Non-pigmented ciliary epithelial cell (primary cell): ENCODE data around the gene FAM193A.
"Not testable (repeated sequence)": the region's sequence is repeated elsewhere in the genome, so short reads cannot be mapped to it uniquely, and the experiment has no call there.

Experiments
- DNase-seq: peaks from one replicate; pipeline ENCODE4 v3.0.0-alpha.2; 2010; ENCODE audit warnings: low read depth

Gene FAM193A

GRCh38 chr4:2728221-2728620, 191.8 kb downstream of the FAM193A start:
- DNase-seq = no peak

GRCh38 chr4:2728806-2729532, 192.5 kb downstream of the FAM193A start:
- DNase-seq = no peak

GRCh38 chr4:2729533-2729875, 193.1 kb downstream of the FAM193A start:
- no peak for DNase-seq

- DNase-seq = no peak
These were observed 195.5 kb downstream of the FAM193A start for GRCh38 chr4:2731907-2732317.

GRCh38 chr4:2732526-2732925, 196.1 kb downstream of the FAM193A start:
- no peak for DNase-seq

- DNase-seq = no peak
These were observed 196.8 kb downstream of the FAM193A start for GRCh38 chr4:2733001-2733843.

GRCh38 chr4:2733844-2734574, 197.6 kb downstream of the FAM193A start:
- no peak for DNase-seq

GRCh38 chr4:2734612-2735011, 198.2 kb downstream of the FAM193A start:
- DNase-seq = no peak

- no peak for DNase-seq
These were observed 199.4 kb downstream of the FAM193A start for GRCh38 chr4:2735869-2736268.

GRCh38 chr4:2738296-2738695, 201.8 kb downstream of the FAM193A start:
- DNase-seq = not testable (repeated sequence)

- no peak for DNase-seq
These were observed 205.2 kb downstream of the FAM193A start for GRCh38 chr4:2741626-2742025.

GRCh38 chr4:2742081-2742822, 205.8 kb downstream of the FAM193A start:
- DNase-seq = no peak

- no peak for DNase-seq
These were observed 206.5 kb downstream of the FAM193A start for GRCh38 chr4:2742823-2743517.

- no peak for DNase-seq
These were observed 207.3 kb downstream of the FAM193A start for GRCh38 chr4:2743518-2744445.

GRCh38 chr4:2744576-2745270, 208.3 kb downstream of the FAM193A start:
- no peak for DNase-seq

GRCh38 chr4:2745516-2745915, 209.1 kb downstream of the FAM193A start:
- no peak for DNase-seq

- no peak for DNase-seq
These were observed 209.7 kb downstream of the FAM193A start for GRCh38 chr4:2745981-2746806.

- no peak for DNase-seq
These were observed 210.6 kb downstream of the FAM193A start for GRCh38 chr4:2746891-2747695.
